Ramos (cell line): ENCODE results near the gene IRF6.
"Not testable (repeated sequence)": the region's sequence is repeated elsewhere in the genome, so short reads cannot be mapped to it uniquely, and the experiment has no call there.

Experiments
- in situ Hi-C: fragments of 300-500 bp; cut with MboI; formaldehyde crosslinking; loops from one replicate; pipeline ENCODE4 v1.14.3; 2022; ENCODE audit warnings: low sequenced_read_pairs; ENCODE audit not compliant: unreplicated experiment

Gene IRF6

GRCh38 chr1:209797978-209798639, 7.8 kb downstream of the IRF6 start:
- in situ Hi-C loops, result no loop called here

GRCh38 chr1:209793711-209794110, 12.2 kb downstream of the IRF6 start:
- in situ Hi-C loops, result not testable (repeated sequence)

GRCh38 chr1:209791920-209792319, 14.0 kb downstream of the IRF6 start:
- in situ Hi-C loops, result no loop called here

DNA sequence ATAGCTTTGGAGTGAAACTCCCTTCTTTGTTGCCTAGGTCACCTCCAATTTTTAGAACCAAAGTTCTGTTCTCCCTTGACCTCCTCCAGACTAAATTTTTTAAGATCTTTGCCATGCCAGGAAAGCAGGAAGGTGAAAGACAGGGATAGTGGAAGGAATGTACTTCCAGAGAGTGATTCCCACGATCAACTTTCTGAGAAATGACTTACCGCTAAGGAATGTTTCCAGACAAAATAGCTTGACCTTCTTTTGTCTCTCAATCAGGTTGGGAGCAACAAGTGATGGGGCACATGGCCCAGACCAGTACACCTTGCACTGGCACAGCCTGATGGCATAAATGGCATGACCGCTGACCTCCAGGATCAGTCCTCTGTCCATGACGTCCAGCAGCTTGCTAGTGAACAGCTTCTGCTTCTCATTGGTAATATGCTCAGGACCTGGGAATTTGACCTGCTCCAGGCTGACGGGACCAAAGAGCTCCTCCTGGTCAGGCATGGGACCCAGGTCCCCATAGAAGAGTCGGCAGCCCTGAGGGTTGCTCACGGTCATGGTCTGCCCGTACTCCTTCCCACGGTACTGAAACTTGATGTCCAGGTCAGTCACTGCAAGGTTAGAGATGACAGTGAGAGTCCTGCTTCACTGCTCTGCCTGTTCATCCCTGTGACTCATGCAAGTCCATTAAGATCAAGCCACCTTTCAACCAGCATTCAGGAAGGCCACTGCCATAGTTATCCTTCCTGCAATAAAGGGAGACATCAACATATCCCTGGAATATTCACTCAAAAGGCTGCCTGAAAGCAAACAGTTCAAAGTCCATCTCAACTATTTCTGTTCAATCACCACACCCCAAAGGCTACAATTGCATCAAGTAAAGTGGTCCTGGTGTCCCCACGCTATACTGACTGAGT, 15.4 kb downstream of the IRF6 start:
- in situ Hi-C loops, result no loop called here

GRCh38 chr1:209789245-209789644, 16.7 kb downstream of the IRF6 start:
- in situ Hi-C loops, result no loop called here

- in situ Hi-C loops, result no loop called here
Observed at GRCh38 chr1:209787551-209787950, 18.4 kb downstream of the IRF6 start.

DNA sequence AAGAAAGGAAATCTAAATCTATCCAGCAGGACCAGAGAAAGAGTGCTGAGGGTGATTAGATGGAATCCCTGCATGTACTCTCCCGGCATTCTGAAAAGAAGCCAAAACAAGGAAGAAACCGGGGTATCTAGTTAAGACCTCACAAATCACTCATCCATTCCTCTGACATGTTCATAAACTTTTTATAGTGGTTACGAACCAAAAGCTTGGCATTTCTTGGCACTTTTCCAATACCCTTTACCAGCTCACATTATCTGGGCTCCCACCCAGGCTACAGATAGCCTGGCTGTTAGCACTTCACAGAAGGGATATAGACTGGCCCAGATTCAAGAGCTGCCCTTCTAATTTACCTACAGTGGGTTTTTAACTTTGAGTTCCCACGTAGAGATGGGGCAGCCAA, 19.8 kb downstream of the IRF6 start:
- in situ Hi-C loops, result no loop called here

GRCh38 chr1:209785592-209785991, 20.4 kb downstream of the IRF6 start:
- in situ Hi-C loops, result no loop called here

- in situ Hi-C loops, result no loop called here
Observed at GRCh38 chr1:209784265-209785169, 21.4 kb downstream of the IRF6 start, which contains the start of gene C1orf74. Gene C1orf74 (minus strand): TSS chr1:209784559. CDS start chr1:209783634, 925 bp downstream.

DNA sequence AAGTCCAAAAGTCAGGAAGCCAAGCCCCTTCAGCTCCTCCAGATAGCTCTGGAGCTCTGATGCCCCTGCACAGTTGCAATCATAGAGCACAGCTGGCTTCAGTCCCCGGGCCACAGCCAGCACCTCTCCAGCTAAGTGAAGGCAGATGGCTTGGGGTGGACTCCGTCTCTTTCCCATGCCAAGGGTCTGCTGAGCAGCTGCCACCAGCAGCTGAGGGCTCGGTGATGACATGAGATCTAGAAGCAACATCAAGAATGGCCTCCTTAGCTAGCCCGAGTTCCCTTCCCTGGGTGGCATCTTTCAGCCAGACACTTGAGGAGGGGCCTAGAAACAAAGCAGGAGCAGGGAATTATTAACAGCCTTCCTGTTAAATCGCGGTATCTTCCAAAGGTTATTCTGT, 22.6 kb downstream of the IRF6 start:
- in situ Hi-C loops, result no loop called here

DNA sequence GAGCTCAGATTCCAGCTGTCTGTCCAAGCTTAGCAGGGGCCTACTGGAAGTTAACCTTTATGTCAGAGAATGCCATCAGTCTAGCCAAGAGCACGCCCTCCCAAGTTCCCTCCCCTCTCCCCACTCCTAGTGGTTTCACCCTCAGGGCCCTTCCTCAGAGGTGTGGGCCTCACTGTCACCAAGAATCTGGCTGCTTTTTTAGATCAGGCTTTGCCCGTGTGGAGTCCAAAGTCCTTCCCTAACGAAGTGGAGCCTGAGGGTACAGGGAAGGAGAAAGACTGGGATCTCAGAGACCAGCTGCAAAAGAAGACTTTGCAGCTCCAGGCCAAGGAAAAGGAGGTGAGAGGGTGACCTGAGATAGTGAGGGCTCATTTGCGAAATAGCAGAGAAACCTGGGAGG, 25.7 kb downstream of the IRF6 start:
- in situ Hi-C loops, result no loop called here

GRCh38 chr1:209778102-209778501, 27.8 kb downstream of the IRF6 start:
- in situ Hi-C loops, result no loop called here

DNA sequence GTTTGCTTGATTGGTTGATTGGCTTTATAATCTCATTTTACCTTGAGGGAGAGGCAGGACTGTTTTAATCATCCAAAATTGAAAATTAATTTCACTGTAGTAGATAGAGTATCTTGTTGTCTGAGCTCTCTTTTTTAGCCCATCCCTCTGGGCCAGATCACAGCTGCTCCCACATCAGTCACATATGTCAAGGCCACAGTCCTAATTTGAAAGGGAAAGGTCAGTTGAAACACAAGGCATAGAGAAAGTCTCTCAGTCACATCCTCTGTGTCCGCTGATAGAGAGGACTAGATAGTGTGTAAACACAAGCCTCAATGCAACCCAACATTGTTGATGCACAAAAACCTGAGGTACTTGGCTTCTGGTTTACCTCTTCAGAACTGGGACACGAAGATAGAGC, 28.4 kb downstream of the IRF6 start:
- in situ Hi-C loops, result no loop called here

GRCh38 chr1:209775678-209776077, 30.3 kb downstream of the IRF6 start:
- in situ Hi-C loops, result no loop called here

GRCh38 chr1:209774592-209774991, 31.4 kb downstream of the IRF6 start:
- in situ Hi-C loops, result no loop called here

GRCh38 chr1:209772126-209772525, 33.8 kb downstream of the IRF6 start:
- in situ Hi-C loops, result no loop called here

- in situ Hi-C loops, result no loop called here
Observed at GRCh38 chr1:209770636-209771415, 35.1 kb downstream of the IRF6 start.

DNA sequence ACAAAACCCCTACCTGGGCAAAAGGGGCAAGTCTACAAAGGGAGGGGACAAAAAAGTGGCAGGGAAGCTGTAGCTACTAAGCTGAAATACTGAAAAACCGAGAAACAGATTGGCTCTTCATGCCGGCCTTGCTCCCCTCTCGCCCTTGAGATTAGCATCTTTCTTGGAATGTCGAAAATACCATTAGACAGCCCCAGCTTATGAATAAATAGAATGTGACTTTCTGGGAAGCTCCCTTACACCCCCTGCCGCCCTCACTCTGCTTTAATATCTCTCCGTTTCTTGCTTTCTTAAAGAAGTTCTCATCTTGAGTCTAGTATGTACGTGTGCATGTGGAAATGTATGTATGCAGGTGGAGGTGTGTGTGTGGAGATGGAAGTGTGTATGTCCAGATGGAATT, 36.0 kb downstream of the IRF6 start:
- in situ Hi-C loops, result no loop called here

- in situ Hi-C loops, result no loop called here
Observed at GRCh38 chr1:209769171-209769904, 36.6 kb downstream of the IRF6 start.
